Measurements from ENCODE around the gene CARD11. TPM values are rescaled to one million over a fixed set of nuclear protein-coding genes. Genes with fewer than 3 reads are reported as not detected.
A peak's percentile ranks its signal among the peaks of the same experiment; 100 is the strongest.

CARD11 gene
- total RNA-seq, 2 donors from 2014 or later: 126 to 155 TPM

DNA sequence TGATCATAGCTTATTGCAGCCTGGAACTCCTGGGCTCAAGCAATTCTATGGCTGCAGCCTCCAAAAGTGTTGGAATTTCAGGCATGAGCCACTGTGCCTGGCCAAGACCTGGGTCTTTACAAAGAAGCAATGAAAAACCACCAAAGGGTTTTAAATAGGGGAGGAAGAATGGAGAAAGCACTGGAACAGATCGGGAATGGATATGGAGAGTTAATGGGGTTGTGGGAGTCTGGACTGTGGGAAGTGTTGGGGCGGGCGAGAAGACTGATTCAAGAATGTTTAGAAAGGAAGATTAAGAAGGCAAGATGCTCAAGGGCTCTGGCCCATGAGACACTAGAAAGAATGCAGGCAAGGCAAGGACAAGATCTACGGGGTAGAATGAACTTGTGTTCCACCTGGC lies 98.5 kb downstream of the CARD11 start:
- Mint-ChIP-seq H3K27ac (peak overlapping the region; percentile 75), H3K27me3 (no peaks in the 10 kb centered on the region), H3K4me3 (no peak overlapping the region), H3K4me1 (peaks cover 10% of the 10 kb centered on the region), H3K36me3 (ENCODE audit: low read depth) (peaks cover 23% of the 10 kb centered on the region)
- no peaks in the 10 kb centered on the region for H3K9me3 ChIP-seq (ENCODE audit: control insufficient read depth, low read length, poor library complexity, severe bottlenecking)
- ATAC-seq (no peak), DNase-seq (no peak)

DNA sequence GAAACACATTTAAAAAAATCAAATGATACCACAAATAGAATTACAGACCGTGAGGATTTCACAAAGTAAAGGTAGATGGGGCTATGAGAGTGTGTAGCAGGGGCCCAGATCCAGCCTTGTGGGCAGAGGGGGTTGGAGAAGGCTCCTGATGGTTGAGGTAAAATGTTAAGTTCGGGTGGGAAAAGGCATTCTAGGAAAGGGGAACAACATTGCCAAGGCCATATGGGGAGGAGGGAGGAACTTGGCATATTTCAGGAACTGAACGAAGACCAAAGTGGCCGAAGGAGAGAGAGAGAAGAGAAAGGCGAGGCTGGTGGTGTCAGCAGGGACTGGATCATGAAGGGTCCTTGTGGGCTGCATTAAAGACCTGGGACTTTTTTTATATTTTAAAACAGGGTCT lies 98.9 kb downstream of the CARD11 start:
- Mint-ChIP-seq H3K36me3 (ENCODE audit: low read depth) (peaks cover 23% of the 10 kb centered on the region), H3K27ac (peak overlapping the region; percentile 75), H3K4me1 (peaks cover 11% of the 10 kb centered on the region), H3K27me3 (no peaks in the 10 kb centered on the region), H3K4me3 (no peak overlapping the region)
- no peaks in the 10 kb centered on the region for H3K9me3 ChIP-seq (ENCODE audit: control insufficient read depth, low read length, poor library complexity, severe bottlenecking)
- DNase-seq (no peak), ATAC-seq (no peak)

DNA sequence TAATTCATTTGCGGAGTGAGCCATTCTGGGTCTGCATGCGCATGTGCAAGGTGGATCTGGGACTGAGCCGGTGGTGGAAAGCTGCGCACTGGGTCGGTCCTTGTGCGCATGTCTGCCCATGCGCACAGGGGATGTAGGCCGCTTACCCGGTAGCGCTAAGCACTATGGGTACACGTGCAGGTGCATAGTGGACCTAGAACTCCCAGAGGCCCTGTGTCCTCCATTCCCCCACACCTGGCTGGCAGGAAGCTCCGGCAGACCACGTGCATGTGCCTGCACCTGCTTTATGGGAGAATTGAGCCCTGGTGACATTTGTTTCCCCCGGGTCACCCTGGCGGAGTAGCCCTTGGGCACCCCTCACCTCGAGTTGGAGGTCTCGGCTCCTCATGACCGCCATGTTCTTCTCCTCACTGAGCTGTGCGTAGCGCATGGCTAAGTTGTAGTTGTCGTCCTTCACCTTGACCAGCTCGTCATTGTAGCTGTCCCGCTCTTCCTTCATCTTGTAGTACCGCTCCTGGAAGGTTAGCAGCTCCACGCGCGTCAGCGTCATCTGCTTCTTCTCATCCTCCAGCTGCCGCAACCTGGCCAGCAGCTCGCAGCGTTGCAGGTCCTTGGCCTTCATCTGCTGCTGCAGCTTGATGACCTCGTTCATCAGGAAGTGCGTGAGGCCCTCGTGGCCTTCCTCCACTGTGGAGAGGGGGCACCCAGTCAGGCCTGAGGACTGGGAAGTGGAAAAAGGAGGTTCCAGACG lies 99.6 kb downstream of the CARD11 start:
- peaks cover 11% of the 10 kb centered on the region for H3K4me1 Mint-ChIP-seq
- peak overlapping the region; percentile 75 for H3K27ac Mint-ChIP-seq
- DNase-seq: no peak
- H3K27me3 Mint-ChIP-seq: no peaks in the 10 kb centered on the region
- no peak overlapping the region for H3K4me3 Mint-ChIP-seq
- peaks cover 23% of the 10 kb centered on the region for H3K36me3 Mint-ChIP-seq (ENCODE audit: low read depth)
- no peaks in the 10 kb centered on the region for H3K9me3 ChIP-seq (ENCODE audit: control insufficient read depth, low read length, poor library complexity, severe bottlenecking)
- no peak for ATAC-seq

DNA sequence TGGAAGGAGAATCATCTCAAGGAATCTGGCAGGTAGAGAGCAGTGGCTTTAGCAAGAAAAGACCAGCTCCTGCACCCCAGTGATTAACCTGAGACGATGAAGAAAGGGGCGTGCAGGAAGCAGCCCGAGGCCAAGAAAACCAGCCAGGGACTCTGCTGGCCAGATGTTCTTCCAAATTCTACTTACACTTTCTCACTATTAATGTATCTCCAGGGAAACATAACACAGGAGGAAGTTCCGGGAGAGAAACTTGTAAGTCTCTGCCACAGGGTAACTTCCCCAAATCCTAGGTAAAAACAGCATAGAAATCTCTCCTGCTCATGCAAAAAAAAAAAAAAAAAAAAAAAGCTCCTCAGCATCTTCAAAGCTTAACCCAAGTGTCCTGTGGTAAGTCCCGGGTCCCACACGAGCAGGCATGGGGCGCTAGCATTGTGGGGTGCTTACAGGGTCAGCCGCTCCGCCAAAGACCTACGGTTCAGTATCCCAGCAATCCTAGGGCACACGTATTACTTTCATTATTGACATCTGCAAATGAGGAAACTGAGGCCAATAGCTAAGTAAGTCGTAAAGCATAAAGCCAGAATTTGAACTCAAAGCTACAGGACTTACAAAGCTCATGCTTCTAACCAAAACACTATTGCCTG lies 102.3 kb downstream of the CARD11 start:
- H3K4me1 Mint-ChIP-seq: peaks cover 11% of the 10 kb centered on the region
- no peak overlapping the region for H3K27ac Mint-ChIP-seq
- no peak for ATAC-seq
- no peak for DNase-seq
- no peaks in the 10 kb centered on the region for H3K27me3 Mint-ChIP-seq
- H3K36me3 Mint-ChIP-seq (ENCODE audit: low read depth): peaks cover 19% of the 10 kb centered on the region
- H3K9me3 ChIP-seq (ENCODE audit: control insufficient read depth, low read length, poor library complexity, severe bottlenecking): no peaks in the 10 kb centered on the region
- no peak overlapping the region for H3K4me3 Mint-ChIP-seq

DNA sequence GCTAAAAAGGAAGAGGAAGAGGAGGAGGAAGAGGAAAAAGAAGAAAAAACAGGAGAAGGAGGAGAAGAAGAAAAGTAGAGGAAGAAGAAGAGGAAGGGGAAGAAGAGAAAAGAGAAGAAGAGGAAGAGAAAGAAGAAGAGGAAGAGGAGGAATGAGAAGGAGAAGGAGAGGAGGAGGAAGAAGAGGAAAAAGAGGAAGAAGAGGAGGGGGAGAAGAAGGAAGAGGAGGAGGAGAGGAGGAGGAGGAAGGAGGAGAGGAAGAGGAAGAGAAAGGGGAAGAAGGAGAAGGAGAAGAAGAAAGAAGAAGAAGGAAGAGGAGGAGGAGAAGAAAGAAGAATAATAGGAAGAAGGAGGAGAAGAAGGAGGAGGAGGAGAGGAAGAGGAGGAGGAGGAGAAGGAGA lies 103.2 kb downstream of the CARD11 start:
- no peaks in the 10 kb centered on the region for H3K9me3 ChIP-seq (ENCODE audit: control insufficient read depth, low read length, poor library complexity, severe bottlenecking)
- Mint-ChIP-seq H3K27ac (peak overlapping the region; percentile 91), H3K36me3 (ENCODE audit: low read depth) (peaks cover 15% of the 10 kb centered on the region), H3K4me3 (no peak overlapping the region), H3K4me1 (peaks cover 11% of the 10 kb centered on the region), H3K27me3 (no peaks in the 10 kb centered on the region)
- ATAC-seq (no peak), DNase-seq (no peak)

DNA sequence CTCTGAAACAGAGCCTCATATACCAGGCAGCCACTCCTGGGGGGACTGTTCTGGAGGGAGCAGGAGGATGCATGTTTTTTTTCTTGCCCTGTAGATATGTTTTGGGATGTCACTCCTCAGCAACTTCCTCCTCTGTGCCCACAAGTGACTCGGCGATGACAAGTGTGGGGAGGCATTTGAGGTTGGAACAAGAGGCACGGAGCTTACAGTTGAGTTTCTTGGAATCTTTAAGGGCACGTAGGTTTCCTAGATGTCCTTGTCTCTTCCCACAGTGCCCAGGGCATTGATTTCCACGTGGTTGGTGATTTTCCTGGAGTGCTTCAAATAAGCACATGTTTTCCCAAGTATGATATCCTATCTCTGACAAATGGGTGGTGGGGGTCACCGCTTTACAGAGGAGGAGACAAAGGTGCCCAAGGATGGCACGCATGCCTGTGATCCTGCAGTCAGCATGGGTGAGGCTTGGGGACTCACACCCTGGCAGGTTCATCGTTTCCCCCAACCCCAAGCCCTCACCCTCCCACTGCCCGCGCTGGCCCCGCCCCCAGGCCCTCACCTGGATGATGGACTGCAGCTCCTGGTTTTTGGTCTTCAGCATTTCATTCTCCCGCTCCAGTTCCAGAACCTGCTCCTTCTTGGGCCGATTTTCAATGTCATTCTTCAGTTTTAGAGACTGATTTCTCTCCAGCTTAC lies 104.3 kb downstream of the CARD11 start:
- ATAC-seq: no peak
- H3K27ac Mint-ChIP-seq: peak overlapping the region; percentile 91
- H3K27me3 Mint-ChIP-seq: no peaks in the 10 kb centered on the region
- H3K4me3 Mint-ChIP-seq: no peak overlapping the region
- no peak for DNase-seq
- H3K4me1 Mint-ChIP-seq: peaks cover 5% of the 10 kb centered on the region
- no peaks in the 10 kb centered on the region for H3K9me3 ChIP-seq (ENCODE audit: control insufficient read depth, low read length, poor library complexity, severe bottlenecking)
- H3K36me3 Mint-ChIP-seq (ENCODE audit: low read depth): peaks cover 8% of the 10 kb centered on the region

DNA sequence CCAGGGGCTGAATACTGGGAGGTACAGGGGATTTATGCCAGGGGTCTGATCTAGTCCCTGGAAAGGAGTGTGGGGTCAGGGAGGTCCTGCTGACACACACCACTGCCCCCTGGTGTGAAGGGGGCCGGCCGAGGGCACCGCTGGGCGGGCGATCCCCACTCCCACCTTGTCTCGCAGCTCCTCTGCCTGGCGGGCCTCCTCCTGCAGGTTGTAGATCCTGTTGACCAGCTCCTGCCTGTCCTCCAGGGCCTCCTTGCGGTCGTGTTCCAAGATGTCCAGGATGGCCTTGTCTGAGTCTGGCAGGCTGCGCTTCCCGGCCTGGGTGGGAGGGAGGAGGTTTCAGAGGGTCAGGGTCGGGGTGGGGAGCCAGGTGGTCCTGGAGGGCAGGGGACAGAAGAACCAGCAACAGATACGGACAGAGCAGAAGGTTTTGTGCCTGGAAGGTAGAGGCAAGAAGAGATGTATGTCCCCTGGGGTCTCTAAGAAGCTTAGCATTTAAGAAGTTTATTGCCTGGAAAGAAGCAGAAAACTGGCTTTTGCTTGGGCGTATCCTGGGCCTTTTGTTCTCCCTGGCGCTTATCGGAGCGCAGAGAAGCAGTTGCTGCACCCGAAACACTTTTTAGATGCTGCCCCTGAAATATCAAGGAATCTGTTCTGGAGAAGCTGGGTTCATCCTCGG lies 105.0 kb downstream of the CARD11 start:
- Mint-ChIP-seq H3K36me3 (ENCODE audit: low read depth) (peaks cover 10% of the 10 kb centered on the region), H3K4me3 (no peak overlapping the region), H3K4me1 (peaks cover 5% of the 10 kb centered on the region), H3K27ac (no peak overlapping the region), H3K27me3 (no peaks in the 10 kb centered on the region)
- no peaks in the 10 kb centered on the region for H3K9me3 ChIP-seq (ENCODE audit: control insufficient read depth, low read length, poor library complexity, severe bottlenecking)
- DNase-seq: no peak
- no peak for ATAC-seq

DNA sequence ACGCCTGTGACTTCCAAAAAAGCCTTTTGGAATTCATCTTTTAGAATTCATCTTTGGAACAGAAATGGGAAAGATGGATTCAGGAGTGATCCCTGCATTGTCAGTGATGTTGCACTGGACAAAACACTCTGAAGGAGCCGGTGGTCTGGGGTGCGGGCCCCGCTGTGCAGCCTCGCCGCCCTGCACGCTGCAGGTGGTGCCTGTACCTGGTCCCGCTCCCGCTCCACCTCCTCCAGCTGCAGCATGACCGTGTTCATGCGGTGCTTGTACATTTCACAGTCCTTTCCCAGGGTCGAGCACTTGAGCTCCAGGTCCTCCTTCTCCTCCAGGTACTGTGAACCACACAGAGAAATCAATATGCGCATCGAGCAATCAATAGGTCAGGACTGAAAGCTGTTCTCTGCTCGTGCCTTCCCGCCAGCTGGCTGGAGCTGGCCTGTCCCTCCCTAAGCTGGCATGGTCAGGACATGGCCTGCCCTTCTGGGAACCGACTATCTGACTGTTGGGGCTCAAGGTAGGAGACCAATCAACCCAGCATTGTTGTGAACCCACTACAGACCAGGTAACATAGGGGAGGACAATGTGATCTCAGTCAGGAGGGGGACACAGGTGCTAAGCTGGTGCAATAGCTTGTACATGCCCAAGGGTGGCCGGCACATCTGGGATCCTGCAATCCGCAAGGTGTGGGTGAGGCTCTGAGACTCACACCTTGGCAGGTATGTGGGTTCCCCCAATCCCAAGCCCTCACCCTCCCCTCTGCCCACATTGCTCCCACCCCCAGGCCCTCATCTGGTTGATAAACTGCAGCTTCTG lies 105.8 kb downstream of the CARD11 start:
- Mint-ChIP-seq H3K4me1 (peaks cover 5% of the 10 kb centered on the region), H3K4me3 (no peak overlapping the region), H3K27me3 (no peaks in the 10 kb centered on the region), H3K36me3 (ENCODE audit: low read depth) (peaks cover 10% of the 10 kb centered on the region), H3K27ac (peak overlapping the region; percentile 37)
- ATAC-seq: no peak
- no peak for DNase-seq
- no peaks in the 10 kb centered on the region for H3K9me3 ChIP-seq (ENCODE audit: control insufficient read depth, low read length, poor library complexity, severe bottlenecking)

DNA sequence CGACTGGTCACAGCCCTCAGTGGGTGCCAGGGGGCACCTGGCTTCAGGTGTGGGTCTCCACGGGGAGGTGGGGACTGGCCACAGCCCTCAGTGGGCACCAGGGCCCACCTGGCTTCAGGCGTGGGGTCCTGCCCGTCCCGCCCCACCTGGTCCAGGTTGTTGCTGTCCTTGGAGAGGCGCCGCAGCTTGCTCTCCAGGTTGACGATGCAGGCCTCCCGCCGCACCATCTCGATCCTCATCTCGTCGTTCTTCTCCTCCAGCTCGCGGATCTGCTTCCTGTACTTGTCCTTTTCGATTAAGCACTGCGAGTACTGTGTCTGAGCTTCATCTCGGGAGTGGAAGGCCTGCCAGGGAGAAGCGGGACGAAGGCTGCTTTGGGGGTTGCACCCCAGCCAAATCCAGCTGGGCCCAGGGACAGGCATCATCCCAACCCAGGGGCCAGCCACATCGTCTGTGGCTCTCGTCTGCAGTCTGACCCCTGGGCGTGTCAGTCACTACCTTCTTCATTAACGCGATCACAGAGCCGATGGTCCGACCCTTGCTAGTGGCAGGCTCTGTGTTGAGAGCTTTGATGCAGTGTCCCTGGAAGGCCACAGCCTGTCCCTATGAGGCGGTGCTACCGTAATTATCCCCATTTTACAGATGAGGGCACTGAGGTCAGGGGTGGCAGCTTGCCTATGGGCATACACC lies 106.6 kb downstream of the CARD11 start:
- no peaks in the 10 kb centered on the region for H3K27me3 Mint-ChIP-seq
- H3K4me1 Mint-ChIP-seq: peaks cover 5% of the 10 kb centered on the region
- no peak for DNase-seq
- no peak for ATAC-seq
- no peaks in the 10 kb centered on the region for H3K9me3 ChIP-seq (ENCODE audit: control insufficient read depth, low read length, poor library complexity, severe bottlenecking)
- H3K27ac Mint-ChIP-seq: peak overlapping the region; percentile 60
- H3K4me3 Mint-ChIP-seq: no peak overlapping the region
- H3K36me3 Mint-ChIP-seq (ENCODE audit: low read depth): peaks cover 8% of the 10 kb centered on the region

DNA sequence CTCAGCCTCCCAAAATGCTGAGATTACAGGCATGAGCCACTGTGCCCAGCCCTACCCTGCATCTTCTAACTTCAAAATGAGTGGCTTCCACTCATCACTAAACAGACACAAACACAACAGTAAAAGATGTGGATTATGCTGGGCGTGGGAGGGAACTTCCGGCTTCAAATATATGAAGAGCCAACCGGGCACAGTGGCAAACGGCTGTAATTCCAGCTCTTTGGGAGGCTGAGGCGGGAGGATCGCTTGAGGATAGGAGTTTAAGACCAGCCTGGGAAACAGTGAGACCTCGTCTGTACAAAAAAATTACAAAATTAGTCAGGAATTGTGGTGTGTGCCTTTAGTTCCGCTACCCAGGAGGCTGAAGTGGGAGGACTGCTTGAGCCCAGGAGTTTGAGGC lies 107.4 kb downstream of the CARD11 start:
- no peaks in the 10 kb centered on the region for H3K9me3 ChIP-seq (ENCODE audit: control insufficient read depth, low read length, poor library complexity, severe bottlenecking)
- no peak for DNase-seq
- H3K27ac Mint-ChIP-seq: peak overlapping the region; percentile 60
- peaks cover 6% of the 10 kb centered on the region for H3K36me3 Mint-ChIP-seq (ENCODE audit: low read depth)
- ATAC-seq: no peak
- H3K4me3 Mint-ChIP-seq: no peak overlapping the region
- H3K27me3 Mint-ChIP-seq: no peaks in the 10 kb centered on the region
- peaks cover 5% of the 10 kb centered on the region for H3K4me1 Mint-ChIP-seq

DNA sequence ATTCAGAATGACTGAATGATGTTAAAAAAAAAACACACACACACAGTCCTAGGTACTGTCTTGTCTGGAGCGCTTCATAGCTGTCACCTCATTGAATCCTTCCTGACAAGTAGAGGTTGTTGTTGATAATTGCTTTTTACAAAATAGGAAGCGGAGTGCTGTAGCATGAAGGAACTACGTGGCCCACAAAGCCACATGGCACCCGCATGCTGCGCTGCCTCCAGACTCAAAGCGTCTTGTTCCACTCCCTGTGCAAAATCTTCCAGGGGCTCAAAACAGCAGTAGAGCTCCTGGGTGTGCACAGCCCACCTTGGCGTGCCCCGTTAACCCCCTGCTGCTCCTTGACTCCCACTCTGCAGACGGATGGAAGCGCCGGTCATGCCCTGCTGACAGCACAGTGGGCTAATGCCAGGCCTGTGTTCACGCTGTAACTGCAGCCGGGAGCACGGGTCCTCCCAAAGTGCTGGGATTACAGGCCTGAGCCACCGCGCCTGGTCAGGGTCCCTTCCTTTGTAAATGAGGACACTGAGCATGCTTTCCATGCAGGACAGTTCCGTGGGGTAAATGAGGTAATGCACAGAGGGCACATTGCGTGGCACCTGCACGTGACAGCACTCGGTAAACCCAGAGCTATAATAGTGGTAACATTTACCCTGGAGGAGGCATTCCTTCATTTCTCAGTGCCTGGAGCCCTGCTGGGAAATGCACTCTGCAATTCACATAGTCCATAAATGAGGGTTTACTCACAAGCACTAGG lies 108.5 kb downstream of the CARD11 start:
- H3K36me3 Mint-ChIP-seq (ENCODE audit: low read depth): peaks cover 4% of the 10 kb centered on the region
- no peak overlapping the region for H3K27ac Mint-ChIP-seq
- DNase-seq (no peak), ATAC-seq (no peak)
- H3K4me1 Mint-ChIP-seq: peaks cover 4% of the 10 kb centered on the region
- H3K4me3 Mint-ChIP-seq: no peak overlapping the region
- H3K9me3 ChIP-seq (ENCODE audit: control insufficient read depth, low read length, poor library complexity, severe bottlenecking): no peaks in the 10 kb centered on the region
- no peaks in the 10 kb centered on the region for H3K27me3 Mint-ChIP-seq

Data from T-helper 17 cell (primary cell).